Measurements from ENCODE around the gene FXYD5. TPM values are rescaled to one million over a fixed set of nuclear protein-coding genes. Genes with fewer than 3 reads are reported as not detected.

Gene FXYD5
- total RNA-seq, 1 experiment from 2014 or later, result 760 TPM

- intact Hi-C loops (cut with micrococcal nuclease; ENCODE audit: unreplicated experiment), result no loop called here
- CTCF ChIA-PET, result no interaction called here
- BruUV-seq (replicated peaks), result no TSS peak
- Mint-ChIP-seq H3K27me3 (ENCODE audit: unreplicated experiment) (no peaks in the 10 kb centered on the region), H3K36me3 (ENCODE audit: insufficient read depth, unreplicated experiment) (no peaks in the 10 kb centered on the region), H3K9me3 (ENCODE audit: low read depth, unreplicated experiment) (no peaks in the 10 kb centered on the region), H3K4me1 (ENCODE audit: low read depth, unreplicated experiment) (peaks cover 33% of the 10 kb centered on the region), H3K4me3 (ENCODE audit: low read depth, unreplicated experiment) (no peak overlapping the region), H3K27ac (ENCODE audit: unreplicated experiment) (no peak overlapping the region)
- no peak for TF ChIP-seq CTCF (IDR thresholded peaks at IDR 0.05; ENCODE audit: unreplicated experiment)
- DNase-seq, result no peak
Observed at GRCh38 chr19:35206379-35206778, 51.8 kb downstream of the FXYD5 start.

- no TSS peak for BruUV-seq (replicated peaks)
- CTCF ChIA-PET, result no interaction called here
- no peak overlapping the region for H3K27ac Mint-ChIP-seq (ENCODE audit: unreplicated experiment)
- no peaks in the 10 kb centered on the region for H3K27me3 Mint-ChIP-seq (ENCODE audit: unreplicated experiment)
- no peak for TF ChIP-seq CTCF (IDR thresholded peaks at IDR 0.05; ENCODE audit: unreplicated experiment)
- H3K4me3 Mint-ChIP-seq (ENCODE audit: low read depth, unreplicated experiment), result no peak overlapping the region
- peaks cover 33% of the 10 kb centered on the region for H3K4me1 Mint-ChIP-seq (ENCODE audit: low read depth, unreplicated experiment)
- no peaks in the 10 kb centered on the region for H3K36me3 Mint-ChIP-seq (ENCODE audit: insufficient read depth, unreplicated experiment)
- intact Hi-C loops (cut with micrococcal nuclease; ENCODE audit: unreplicated experiment), result no loop called here
- no peak for DNase-seq
- H3K9me3 Mint-ChIP-seq (ENCODE audit: low read depth, unreplicated experiment), result no peaks in the 10 kb centered on the region
Observed at GRCh38 chr19:35206855-35207254, 52.3 kb downstream of the FXYD5 start.

- H3K4me1 Mint-ChIP-seq (ENCODE audit: low read depth, unreplicated experiment), result peaks cover 38% of the 10 kb centered on the region
- intact Hi-C loops (cut with micrococcal nuclease; ENCODE audit: unreplicated experiment), result no loop called here
- no peaks in the 10 kb centered on the region for H3K27me3 Mint-ChIP-seq (ENCODE audit: unreplicated experiment)
- H3K27ac Mint-ChIP-seq (ENCODE audit: unreplicated experiment), result no peak overlapping the region
- H3K4me3 Mint-ChIP-seq (ENCODE audit: low read depth, unreplicated experiment), result no peak overlapping the region
- TF ChIP-seq CTCF (IDR thresholded peaks at IDR 0.05; ENCODE audit: unreplicated experiment), result no peak
- no peaks in the 10 kb centered on the region for H3K9me3 Mint-ChIP-seq (ENCODE audit: low read depth, unreplicated experiment)
- no peak for DNase-seq
- no peaks in the 10 kb centered on the region for H3K36me3 Mint-ChIP-seq (ENCODE audit: insufficient read depth, unreplicated experiment)
- BruUV-seq (replicated peaks), result no TSS peak
- CTCF ChIA-PET, result no interaction called here
Observed at GRCh38 chr19:35207391-35207871, 52.9 kb downstream of the FXYD5 start.

GRCh38 chr19:35208121-35208520 lies 53.6 kb downstream of the FXYD5 start:
- no peaks in the 10 kb centered on the region for H3K27me3 Mint-ChIP-seq (ENCODE audit: unreplicated experiment)
- H3K36me3 Mint-ChIP-seq (ENCODE audit: insufficient read depth, unreplicated experiment), result no peaks in the 10 kb centered on the region
- intact Hi-C loops (cut with micrococcal nuclease; ENCODE audit: unreplicated experiment), result no loop called here
- CTCF ChIA-PET, result no interaction called here
- H3K27ac Mint-ChIP-seq (ENCODE audit: unreplicated experiment), result no peak overlapping the region
- no peak overlapping the region for H3K4me3 Mint-ChIP-seq (ENCODE audit: low read depth, unreplicated experiment)
- peaks cover 40% of the 10 kb centered on the region for H3K4me1 Mint-ChIP-seq (ENCODE audit: low read depth, unreplicated experiment)
- DNase-seq, result no peak
- no peak for TF ChIP-seq CTCF (IDR thresholded peaks at IDR 0.05; ENCODE audit: unreplicated experiment)
- BruUV-seq (replicated peaks), result no TSS peak
- no peaks in the 10 kb centered on the region for H3K9me3 Mint-ChIP-seq (ENCODE audit: low read depth, unreplicated experiment)
